ENCODE measurements around the gene APC.

APC gene

DNA sequence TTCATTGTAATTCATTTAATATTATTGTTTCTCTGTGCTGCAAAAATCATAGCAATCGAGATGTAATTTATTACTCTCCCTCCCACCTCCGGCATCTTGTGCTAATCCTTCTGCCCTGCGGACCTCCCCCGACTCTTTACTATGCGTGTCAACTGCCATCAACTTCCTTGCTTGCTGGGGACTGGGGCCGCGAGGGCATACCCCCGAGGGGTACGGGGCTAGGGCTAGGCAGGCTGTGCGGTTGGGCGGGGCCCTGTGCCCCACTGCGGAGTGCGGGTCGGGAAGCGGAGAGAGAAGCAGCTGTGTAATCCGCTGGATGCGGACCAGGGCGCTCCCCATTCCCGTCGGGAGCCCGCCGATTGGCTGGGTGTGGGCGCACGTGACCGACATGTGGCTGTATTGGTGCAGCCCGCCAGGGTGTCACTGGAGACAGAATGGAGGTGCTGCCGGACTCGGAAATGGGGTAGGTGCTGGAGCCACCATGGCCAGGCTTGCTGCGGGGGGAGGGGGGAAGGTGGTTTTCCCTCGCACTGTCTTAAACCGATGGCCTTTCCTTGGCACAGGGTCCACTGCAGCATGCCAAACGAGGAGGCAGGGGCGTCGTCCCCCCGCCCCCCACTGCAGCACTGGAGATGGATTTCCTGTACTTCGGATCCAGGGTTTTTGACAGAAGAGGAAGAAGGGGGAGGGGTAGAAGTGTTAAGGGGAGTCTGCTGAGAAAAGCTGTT, at the start of gene APC:
Gene APC, plus strand, starts transcription at position 423 of the 728 bp plus-strand sequence. CDS start 17,006 bp downstream, outside the sequence.
- peak; percentile 39 to 70 for DNase-seq (ENCODE audit: low read depth in 1 of 2, low spot score in 1 of 2)

DNA sequence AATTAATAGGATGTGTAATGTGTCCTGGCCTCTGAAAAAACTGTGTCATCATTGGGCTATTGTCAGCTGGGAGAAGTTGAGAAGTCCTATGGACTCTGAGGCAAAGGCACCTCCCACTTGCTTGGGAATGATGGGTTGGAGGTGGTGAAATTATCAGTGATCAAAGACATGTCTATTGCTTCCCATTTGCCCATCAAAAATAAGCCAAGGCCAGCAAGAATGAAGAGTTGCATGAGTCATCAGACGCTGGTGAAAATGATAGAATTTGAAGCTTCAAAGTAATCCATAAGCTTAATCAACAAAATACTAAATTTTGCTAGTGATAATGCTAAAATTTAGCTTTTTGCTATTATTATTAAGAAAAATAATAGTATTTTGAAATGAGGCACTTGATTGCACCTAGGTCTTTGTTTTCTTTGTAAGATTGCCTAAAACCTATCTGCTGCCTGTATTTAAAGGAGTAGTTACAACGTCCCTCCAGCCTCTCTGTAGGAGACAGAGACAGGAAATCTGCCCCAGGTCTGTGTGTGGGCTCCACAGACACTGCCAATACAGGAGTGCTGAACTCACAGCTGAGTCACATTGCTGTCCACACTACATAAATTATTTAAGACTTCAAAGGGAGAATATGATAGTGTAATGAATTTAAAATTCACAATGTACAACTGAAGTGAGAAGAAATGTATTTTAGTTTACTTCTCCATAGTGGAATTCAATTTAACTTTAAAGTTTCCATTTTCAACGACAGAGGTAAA, 48.4 kb upstream of the APC start:
- no peak for DNase-seq (ENCODE audit: low read depth in 1 of 2, low spot score in 1 of 2)

DNA sequence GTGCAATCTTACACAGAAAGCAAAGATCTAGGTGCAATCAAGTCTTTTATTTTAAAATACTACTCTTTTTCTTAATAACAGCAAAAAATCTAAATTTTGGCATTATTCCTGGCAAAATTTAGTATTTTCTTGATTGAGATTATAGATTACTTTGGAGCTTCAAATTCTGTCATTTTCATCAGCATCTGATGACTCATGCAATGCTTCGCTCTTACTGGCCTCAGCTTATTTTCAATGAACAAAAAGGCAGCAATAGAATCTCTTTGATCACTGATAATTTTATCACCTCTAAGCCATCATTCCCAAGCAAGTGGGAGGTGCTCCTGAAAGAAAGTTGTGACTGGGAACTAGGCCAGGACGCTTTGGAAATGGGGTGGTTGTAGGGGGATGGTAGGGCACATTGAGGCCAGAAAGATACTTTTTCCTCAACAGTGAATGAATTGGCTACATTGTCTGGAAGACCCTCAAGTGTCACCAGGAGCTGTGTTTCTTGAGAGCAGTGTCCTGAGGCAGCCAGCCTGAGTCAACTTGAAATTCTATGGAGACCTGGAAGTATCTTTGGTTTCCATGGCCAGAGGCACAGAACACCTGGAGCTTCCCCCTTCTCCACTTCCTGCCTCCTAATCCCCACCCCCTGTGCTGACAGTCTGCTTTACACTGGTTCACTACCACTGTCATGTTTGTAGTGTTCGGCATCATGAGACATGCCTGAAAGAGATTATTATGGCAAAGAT, 46.9 kb upstream of the APC start:
- DNase-seq (ENCODE audit: low read depth in 1 of 2, low spot score in 1 of 2) = no peak

DNA sequence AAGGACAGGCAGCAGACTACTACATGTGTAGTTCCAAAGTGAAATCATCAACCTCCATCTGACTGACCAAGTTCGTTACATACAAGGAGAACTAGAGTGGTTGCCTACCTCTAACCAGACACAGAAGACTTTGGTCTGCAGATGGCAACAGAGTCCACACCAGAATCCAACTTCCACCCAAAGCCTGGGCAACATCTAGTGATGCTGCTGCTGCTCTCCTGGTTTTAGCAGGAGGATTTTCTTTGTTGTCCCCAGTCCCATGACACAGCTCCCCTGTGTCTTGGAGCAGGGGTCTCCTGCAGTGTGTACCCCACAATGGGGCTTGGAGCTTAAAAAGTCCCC, 46.4 kb upstream of the APC start:
- no peak for DNase-seq (ENCODE audit: low read depth in 1 of 2, low spot score in 1 of 2)

DNA sequence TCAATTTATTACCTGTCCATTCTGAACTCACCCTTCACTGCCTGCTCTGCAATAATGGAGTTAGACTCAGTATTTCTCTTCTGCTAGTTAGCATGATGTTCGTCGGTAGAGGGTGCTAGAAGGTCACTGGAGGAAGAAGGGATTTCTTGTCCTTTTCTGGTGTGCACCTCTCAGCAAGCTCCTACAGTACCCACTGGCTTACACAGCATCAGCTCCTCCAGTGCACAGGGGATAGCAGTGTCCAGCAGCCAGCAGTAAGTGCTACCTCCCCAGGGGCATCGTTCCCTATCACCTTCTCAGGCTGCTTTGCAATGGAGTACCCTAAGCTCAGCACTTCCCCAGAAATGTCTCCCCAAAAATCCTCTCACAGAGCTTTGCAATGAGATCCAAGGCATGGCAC, 45.9 kb upstream of the APC start:
- no peak for DNase-seq (ENCODE audit: low read depth in 1 of 2, low spot score in 1 of 2)

DNA sequence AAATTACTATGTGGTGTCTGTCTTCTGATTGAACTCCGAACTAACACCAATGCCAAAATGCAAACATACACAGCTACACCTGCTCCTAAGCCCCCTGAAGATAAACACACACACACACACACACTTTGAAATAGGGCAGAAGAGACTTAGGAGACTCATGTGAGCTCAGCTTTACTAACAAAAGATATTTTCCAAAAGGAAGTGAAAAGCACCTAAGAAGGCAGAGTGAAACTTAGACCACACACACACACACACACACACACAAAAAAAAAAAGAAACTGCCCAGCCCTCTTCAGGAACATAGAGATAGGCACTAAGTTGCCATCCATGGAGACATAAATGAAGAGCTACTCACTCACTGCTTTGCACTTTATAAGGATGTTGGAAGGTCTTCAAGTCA, 45.2 kb upstream of the APC start:
- DNase-seq (ENCODE audit: low read depth in 1 of 2, low spot score in 1 of 2) = no peak

DNA sequence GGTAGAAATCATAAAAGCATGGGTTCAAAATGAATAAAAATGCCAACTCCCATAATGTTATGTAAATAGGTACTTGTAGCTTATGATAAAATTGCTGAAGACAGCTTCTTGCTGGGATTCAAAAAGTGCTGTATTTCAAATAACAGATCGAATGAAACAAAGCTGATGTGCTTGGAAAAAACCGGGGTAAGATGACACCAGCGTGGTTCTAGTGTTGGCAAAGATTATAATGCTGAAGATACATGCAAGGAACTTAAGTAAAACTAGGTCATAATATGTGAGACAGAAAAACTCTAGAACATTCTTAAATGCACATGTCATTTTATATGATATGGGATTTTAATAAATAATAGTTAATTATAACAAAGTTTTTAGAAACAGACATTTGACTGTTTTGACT, 44.4 kb upstream of the APC start:
- no peak for DNase-seq (ENCODE audit: low read depth in 1 of 2, low spot score in 1 of 2)

DNA sequence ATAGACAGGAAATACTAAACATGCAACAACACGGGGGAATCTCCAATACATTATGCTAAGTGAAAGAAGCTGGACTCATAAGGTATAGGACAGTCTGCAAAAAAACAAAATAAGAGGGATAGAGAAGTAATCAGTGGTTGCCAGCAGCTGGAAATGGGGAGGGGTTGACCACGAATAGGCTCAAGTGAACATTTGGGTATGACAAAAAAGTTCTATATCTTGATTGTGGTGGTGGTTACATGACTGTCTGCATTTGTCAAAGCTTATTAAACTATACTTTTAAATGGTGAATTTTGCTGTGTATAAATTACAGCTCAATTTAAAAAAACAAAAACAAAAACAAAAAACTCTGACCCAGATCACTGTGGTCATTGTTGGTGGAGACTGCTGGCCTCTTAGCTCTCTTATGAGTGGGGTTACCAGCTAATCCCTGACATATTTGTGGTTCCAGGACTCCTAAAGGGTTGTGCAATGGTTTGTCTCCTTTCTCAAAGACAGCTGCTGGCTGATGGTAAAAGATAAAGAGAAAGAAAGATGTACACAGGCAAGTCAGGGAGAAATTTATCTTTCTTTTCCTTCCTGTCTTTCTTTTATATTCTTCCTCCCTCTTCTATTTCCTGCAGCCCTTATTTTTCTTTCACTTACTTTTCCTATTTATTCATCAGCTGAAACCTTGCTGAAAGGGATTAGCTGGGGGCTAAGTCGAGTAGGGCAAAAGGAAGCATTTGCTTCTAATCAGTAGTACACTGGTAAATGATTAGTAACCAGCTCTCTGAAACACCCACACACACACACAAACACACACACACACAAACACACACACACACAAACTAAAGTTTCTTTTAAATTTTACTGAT, 42.6 kb upstream of the APC start:
- no peak for DNase-seq (ENCODE audit: low read depth in 1 of 2, low spot score in 1 of 2)

DNA sequence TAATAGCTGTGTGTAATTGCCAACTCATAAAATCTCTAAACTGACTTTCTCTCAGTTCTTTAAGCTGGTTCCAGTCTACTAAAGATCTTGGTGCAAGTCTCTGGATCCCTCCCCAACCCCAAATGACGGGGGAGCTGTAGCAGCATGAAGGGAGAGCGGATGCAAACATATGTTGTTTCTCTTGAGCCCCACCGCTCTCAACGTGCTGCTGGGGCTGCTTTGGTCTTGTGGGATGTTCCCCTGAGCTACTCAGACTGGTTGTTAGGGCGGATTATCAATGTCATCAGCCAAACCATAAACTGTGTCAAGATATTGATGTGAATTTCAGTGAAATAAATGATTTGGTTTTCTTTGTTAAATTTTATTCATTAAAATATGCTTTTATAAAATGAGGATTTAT, 40.9 kb upstream of the APC start:
- no peak for DNase-seq (ENCODE audit: low read depth in 1 of 2, low spot score in 1 of 2)

DNA sequence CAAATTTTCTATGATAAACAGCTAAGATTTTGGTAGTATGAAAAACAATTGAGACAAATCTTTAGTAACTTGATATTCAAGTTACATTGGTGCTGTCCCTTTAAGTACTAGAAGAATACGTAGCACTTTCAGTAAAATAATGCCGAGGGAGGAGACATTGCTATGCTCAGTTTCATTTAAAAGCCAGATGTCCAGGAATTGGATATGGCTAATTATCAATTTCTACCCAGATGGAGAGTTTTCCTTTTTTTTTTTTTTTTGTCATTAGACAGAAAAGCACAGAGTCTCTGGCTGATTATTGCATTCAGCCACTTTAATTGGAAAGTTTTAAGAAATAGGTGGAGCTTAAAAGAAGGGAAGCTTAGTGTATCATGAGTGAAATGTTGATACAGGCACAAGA, 40.4 kb upstream of the APC start:
- no peak for DNase-seq (ENCODE audit: low read depth in 1 of 2, low spot score in 1 of 2)

DNA sequence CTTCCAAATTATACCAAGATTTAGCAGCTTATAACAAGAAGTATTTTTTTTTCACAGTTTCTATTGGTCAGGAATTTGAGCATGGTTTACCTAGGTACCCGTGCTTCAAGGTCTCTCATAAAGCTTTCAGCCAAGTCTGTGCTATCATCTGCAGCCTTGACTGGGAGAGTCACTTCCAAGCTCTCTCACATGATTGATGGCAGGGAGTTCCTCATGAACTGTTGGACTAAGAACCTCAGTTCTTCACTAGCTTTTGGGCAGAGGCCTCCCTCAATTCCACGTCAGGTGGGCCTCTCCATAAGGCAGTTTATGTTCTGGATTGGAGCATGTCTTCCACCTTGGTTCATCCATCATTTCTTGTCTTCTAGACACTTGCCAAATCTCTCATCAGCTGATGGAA, 39.9 kb upstream of the APC start:
- no peak for DNase-seq (ENCODE audit: low read depth in 1 of 2, low spot score in 1 of 2)

DNA sequence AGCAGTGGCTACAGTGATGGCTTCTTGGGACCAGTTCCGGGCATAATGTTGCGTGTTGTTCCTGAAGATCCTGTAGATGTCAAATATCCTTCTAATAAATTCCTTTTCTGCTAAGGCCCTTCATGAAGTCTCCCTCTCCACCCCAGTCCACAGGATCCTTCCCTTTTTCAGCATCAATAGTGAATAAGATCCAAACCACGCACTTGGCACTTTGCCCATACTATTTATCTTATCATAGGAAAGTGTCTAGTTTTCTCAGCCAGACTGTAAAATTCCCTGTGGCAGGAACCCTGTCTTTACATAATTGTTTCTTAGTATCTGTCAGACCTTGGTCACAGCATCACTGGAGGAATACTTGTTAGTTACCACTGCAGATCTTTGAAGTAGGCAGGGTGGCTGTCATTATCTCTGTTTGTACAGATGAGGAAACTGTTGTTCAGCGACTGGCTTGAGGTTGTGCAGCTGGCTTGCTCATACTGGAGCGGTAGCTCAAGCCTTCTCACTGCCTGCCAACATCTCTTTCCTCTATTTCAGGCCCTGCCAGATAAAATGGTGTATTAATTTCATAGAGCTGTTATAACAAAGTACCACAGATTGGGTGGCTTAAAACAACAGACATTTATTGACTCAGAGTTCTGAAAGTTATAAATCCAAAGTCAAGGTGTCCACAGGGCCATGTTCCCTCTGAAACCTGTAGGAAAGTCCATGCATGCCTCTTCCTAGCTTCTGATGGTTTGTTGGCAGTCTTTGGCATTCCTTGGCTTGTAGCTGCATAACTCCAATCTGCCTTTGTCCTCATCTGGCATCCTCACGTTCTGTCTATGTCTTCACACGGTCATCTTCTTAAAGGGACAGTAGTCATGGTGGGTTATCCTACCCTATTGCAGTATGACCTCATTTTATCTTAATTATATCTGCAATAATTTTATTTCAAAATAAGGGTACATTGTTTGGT, 33.5 kb upstream of the APC start:
- no peak for DNase-seq (ENCODE audit: low read depth in 1 of 2, low spot score in 1 of 2)

DNA sequence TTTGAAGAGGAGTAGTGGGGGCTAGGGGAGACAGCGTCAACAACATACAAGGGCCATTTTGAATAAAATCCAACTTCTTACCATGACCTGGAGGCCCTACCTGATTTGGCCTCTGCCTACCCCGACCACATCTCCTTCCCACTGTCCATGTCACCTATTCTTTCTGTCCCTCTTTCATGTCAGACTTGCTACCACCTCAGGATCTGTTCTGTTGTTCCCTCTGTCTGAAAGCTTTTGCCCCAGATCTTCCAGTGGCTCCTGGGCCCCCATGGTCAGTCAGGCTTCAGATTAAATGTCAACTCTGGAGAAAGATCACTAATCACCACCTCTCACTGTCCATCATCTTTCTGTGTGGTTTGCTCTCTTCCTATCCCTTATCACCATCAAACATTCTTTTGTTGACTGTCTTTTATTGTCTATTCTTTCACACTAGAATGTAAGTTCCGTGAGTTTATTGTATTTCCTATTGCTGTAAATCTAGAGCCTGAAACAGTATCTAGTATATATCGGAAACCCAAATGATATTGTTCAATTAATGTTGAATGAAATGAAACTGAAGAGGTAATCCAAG, 31.2 kb upstream of the APC start:
- no peak for DNase-seq (ENCODE audit: low read depth in 1 of 2, low spot score in 1 of 2)

DNA sequence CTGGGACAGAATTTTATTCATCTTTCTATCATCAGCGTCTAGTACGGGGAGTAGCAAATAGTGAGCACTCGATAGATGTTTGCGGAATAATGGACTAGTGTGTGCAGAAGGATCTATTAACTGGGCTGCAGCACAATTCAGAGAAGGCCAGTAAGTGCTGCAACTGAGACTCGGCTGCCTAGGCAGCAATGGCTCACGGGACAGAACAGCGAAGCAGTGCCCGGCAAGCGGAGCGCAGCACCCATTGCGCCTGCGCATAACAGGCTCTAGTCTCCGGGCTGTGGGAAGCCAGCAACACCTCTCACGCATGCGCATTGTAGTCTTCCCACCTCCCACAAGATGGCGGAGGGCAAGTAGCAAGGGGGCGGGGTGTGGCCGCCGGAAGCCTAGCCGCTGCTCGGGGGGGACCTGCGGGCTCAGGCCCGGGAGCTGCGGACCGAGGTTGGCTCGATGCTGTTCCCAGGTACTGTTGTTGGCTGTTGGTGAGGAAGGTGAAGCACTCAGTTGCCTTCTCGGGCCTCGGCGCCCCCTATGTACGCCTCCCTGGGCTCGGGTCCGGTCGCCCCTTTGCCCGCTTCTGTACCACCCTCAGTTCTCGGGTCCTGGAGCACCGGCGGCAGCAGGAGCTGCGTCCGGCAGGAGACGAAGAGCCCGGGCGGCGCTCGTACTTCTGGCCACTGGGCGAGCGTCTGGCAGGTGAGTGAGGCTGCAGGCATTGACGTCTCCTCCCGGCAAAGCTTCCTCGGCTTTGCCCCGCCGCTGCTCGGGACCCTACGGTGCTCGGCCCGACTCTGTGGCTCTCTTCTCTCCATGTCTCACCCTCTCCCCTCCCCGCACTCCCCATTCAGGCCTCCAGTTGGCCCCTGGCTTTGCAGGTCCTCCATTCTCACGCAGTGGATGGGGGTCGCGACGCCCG, 30.2 kb upstream of the APC start:
- peak; percentile 88 to 94 for DNase-seq (ENCODE audit: low read depth in 1 of 2, low spot score in 1 of 2)

DNA sequence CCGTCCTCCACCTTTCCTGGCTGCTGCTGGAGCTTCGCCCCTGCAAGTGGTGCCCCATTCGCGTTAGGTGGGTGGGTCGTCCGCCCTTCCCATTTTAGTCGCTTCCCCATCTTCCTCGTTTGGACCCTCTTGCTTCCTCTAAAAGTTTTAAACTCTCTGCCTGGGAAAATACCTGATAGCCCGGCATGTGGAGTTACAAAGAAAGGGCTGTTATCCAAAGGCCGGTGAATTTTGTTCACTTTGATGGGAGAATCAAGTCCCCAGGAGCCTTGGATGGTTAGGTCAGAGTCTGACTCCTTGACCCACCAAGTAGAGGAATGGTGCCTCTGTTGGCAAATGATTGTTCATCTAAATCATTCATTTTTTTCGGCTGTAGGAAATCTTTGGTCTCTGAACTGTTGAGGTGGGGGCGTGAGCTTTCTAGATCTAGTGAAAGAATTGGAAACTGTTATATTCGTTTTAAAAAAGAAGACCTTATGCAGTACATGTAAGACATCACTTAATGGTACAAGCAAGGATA, 29.5 kb upstream of the APC start:
- no peak for DNase-seq (ENCODE audit: low read depth in 1 of 2, low spot score in 1 of 2)

DNA sequence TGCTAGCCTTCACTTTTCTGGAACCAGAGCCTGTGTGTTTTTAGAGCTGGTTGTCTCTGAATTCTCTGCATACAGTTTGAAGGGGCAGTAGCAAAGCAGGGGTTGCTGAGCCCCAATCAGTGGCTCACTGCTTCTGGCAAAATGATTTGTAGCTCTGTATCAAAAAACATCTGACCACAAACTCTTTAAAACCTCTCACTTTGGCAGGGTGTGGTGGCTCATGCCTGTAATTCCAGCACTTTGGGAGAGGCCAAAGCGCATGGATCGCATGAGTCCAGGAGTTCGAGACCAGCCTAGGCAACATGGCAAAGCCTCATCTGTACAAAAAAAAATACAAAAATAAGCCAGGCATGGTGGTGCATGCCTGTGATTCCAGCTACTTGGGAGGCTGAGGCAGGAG, 28.3 kb upstream of the APC start:
- no peak for DNase-seq (ENCODE audit: low read depth in 1 of 2, low spot score in 1 of 2)

DNA sequence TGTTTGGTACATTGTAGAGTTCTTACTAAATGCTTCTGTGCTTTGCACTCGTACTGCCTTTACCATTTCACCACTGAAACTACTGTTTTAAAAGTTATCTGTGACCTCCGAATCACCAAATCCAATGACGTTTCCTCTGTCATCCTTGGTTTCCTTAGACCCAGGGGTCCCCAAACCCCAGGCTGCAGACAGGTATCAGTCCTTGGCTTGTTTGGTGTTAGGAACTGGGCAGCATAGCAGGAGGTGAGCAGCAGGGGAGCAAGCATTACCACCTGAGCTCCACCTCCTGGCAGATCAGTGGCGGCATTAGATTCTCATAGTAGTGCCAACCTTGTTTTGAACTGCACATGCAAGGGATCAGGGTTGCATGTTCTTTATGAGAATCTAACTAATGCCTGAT, 26.8 kb upstream of the APC start:
- no peak for DNase-seq (ENCODE audit: low read depth in 1 of 2, low spot score in 1 of 2)

DNA sequence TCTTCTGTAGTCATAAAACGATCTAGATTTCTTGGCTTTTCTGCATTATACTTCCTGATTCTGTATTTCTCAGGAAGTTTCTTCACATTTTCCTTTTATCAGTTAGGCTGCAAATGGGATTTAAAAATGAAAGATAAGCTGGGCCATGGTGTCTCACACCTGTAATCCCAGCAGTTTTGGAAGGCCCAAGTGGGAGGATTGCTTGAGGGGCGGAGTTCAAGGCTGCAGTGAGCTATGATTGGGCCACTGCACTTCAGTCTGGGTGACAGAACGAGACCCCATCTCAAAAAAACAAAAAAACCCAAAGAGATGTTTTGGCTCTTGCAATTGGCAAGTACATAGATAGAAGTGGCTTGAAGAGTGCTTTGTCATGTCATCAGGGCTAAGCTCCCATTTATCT, 26.2 kb upstream of the APC start:
- DNase-seq (ENCODE audit: low read depth in 1 of 2, low spot score in 1 of 2) = no peak

DNA sequence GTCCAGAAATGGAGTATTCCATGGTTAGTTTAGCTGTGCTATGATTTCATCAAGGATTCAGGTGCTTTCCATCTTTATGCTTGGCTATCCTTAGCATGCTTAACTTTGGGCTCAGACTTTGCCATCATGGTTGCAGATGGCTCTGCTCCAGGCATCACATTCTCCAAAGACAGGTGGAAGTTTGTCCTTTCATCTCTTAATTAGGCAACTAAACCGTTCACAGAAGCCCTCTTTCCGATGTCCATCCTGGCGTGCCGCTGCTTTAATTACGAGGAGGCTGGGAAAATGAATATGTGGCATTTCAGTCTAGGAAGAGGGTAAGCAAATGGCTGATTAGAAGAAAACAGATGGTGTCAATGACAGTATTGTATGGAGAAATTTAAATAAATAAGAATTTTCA, 24.5 kb upstream of the APC start:
- no peak for DNase-seq (ENCODE audit: low read depth in 1 of 2, low spot score in 1 of 2)
